ENCODE measurements around the gene GCGR. TPM values are rescaled to one million over a fixed set of nuclear protein-coding genes. Genes with fewer than 3 reads are reported as not detected.

GCGR gene
- total and polyA plus RNA-seq, 2 donors (not counting 1 experiment from before 2014, with no cell fraction given) = not detected

GRCh38 chr17:81812571-81813370 is 8.8 kb downstream of the GCGR start:
- Histone ChIP-seq H3K27ac (ENCODE audit: low read length in 2 of 2) (no peak overlapping the region), H3K4me1 (ENCODE audit: control insufficient read depth in 2 of 2, insufficient read depth in 2 of 2, low read length in 2 of 2) (no peaks in the 10 kb centered on the region), H2AFZ (ENCODE audit: insufficient read depth, low read depth, low read length, poor library complexity, severe bottlenecking) (no peak overlapping the region), H3K36me3 (replicated peaks in 1 of 2; ENCODE audit: control extremely low read depth in 1 of 2, control insufficient read depth in 1 of 2, extremely low read depth in 1 of 2, insufficient read depth in 2 of 2, low read length in 1 of 2) (no peaks in the 10 kb centered on the region), H4K20me1 (ENCODE audit: control insufficient read depth, insufficient read depth, low read length, poor library complexity, severe bottlenecking) (no peaks in the 10 kb centered on the region), H3K27me3 (replicated peaks in 1 of 4; ENCODE audit: control extremely low read depth in 1 of 4, control insufficient read depth in 3 of 4, insufficient read depth in 4 of 4, low read length in 3 of 4) (peaks cover 0 to 11% (median under 1%) of the 10 kb centered on the region in 4 experiments), H3K4me3 (ENCODE audit: control extremely low read depth in 1 of 5, extremely low read depth in 1 of 5, insufficient read depth in 1 of 5, low read depth in 2 of 5, low read length in 4 of 5) (no peak overlapping the region), H3K4me2 (replicated peaks; ENCODE audit: low read depth, low read length, poor library complexity, severe bottlenecking) (no peak overlapping the region), H3K79me2 (ENCODE audit: control insufficient read depth, insufficient read depth, low read length) (no peaks in the 10 kb centered on the region), H3K9ac (ENCODE audit: low read length) (no peak overlapping the region), H3K9me3 (ENCODE audit: control extremely low read depth in 1 of 3, control insufficient read depth in 2 of 3, insufficient read depth in 1 of 3, low read length in 2 of 3) (peaks cover 0 to 3% (median 0%) of the 10 kb centered on the region in 3 donors)
- Mint-ChIP-seq H3K27ac (no peak overlapping the region), H3K27me3 (peaks cover 22% of the 10 kb centered on the region), H3K4me1 (no peaks in the 10 kb centered on the region), H3K4me3 (no peak overlapping the region), H3K9me3 (ENCODE audit: insufficient read depth) (no peaks in the 10 kb centered on the region)
- ChIA-PET POLR2A (interaction anchor here (0.6 kb wide), 1 partner anchor 73 kb away, joined by 4 read pairs; no protein-coding TSS in a partner anchor), CTCF (no interaction called here)
- no peak for DNase-seq
- no peak for TF ChIP-seq EZH2 (IDR thresholded peaks at IDR 0.05; ENCODE audit: borderline replicate concordance, insufficient read depth, low read depth, low read length, poor library complexity, severe bottlenecking)
- no peak for TF ChIP-seq CTCF (IDR thresholded peaks at IDR 0.05)
- intact Hi-C loops (cut with micrococcal nuclease) = no loop called here
- 88% methylated on average over 38 of the region's 45 CpGs for WGBS (ENCODE audit: insufficient coverage)
- no peak for ATAC-seq (ENCODE audit: low read depth)

- Mint-ChIP-seq H3K4me1 (no peaks in the 10 kb centered on the region), H3K27ac (no peak overlapping the region), H3K9me3 (ENCODE audit: insufficient read depth) (no peaks in the 10 kb centered on the region), H3K27me3 (peaks cover 24% of the 10 kb centered on the region), H3K4me3 (no peak overlapping the region)
- Histone ChIP-seq H3K4me2 (replicated peaks; ENCODE audit: low read depth, low read length, poor library complexity, severe bottlenecking) (no peak overlapping the region), H3K9me3 (ENCODE audit: control extremely low read depth in 1 of 3, control insufficient read depth in 2 of 3, insufficient read depth in 1 of 3, low read length in 2 of 3) (peaks cover 0 to 3% (median 0%) of the 10 kb centered on the region in 3 donors), H3K36me3 (replicated peaks in 1 of 2; ENCODE audit: control extremely low read depth in 1 of 2, control insufficient read depth in 1 of 2, extremely low read depth in 1 of 2, insufficient read depth in 2 of 2, low read length in 1 of 2) (no peaks in the 10 kb centered on the region), H3K27ac (ENCODE audit: low read length in 2 of 2) (no peak overlapping the region), H2AFZ (ENCODE audit: insufficient read depth, low read depth, low read length, poor library complexity, severe bottlenecking) (no peak overlapping the region), H3K79me2 (ENCODE audit: control insufficient read depth, insufficient read depth, low read length) (no peaks in the 10 kb centered on the region), H3K27me3 (replicated peaks in 1 of 4; ENCODE audit: control extremely low read depth in 1 of 4, control insufficient read depth in 3 of 4, insufficient read depth in 4 of 4, low read length in 3 of 4) (peaks cover 0 to 11% (median under 1%) of the 10 kb centered on the region in 4 experiments), H3K4me1 (ENCODE audit: control insufficient read depth in 2 of 2, insufficient read depth in 2 of 2, low read length in 2 of 2) (no peaks in the 10 kb centered on the region), H4K20me1 (ENCODE audit: control insufficient read depth, insufficient read depth, low read length, poor library complexity, severe bottlenecking) (no peaks in the 10 kb centered on the region), H3K4me3 (ENCODE audit: control extremely low read depth in 1 of 5, extremely low read depth in 1 of 5, insufficient read depth in 1 of 5, low read depth in 2 of 5, low read length in 4 of 5) (no peak overlapping the region), H3K9ac (ENCODE audit: low read length) (no peak overlapping the region)
- POLR2A ChIA-PET = no interaction called here
- ATAC-seq (ENCODE audit: low read depth) (no peak), DNase-seq (no peak)
- no peak for TF ChIP-seq EZH2 (IDR thresholded peaks at IDR 0.05; ENCODE audit: borderline replicate concordance, insufficient read depth, low read depth, low read length, poor library complexity, severe bottlenecking)
- no peak for TF ChIP-seq CTCF (IDR thresholded peaks at IDR 0.05)
- CTCF ChIA-PET = no interaction called here
- 91% methylated on average over 11 of the region's 15 CpGs for WGBS (ENCODE audit: insufficient coverage)
- intact Hi-C loops (cut with micrococcal nuclease) = no loop called here
These were observed 9.4 kb downstream of the GCGR start for GRCh38 chr17:81813371-81813684.

Measured in B cell (primary cell).